ENCODE measurements around the gene ATG12. TPM values are rescaled to one million over a fixed set of nuclear protein-coding genes. Genes with fewer than 3 reads are reported as not detected.

The ATG12 gene
- total RNA-seq, 4 donors from 2014 or later = 22.8 to 52.5 (median 24.7) TPM

DNA sequence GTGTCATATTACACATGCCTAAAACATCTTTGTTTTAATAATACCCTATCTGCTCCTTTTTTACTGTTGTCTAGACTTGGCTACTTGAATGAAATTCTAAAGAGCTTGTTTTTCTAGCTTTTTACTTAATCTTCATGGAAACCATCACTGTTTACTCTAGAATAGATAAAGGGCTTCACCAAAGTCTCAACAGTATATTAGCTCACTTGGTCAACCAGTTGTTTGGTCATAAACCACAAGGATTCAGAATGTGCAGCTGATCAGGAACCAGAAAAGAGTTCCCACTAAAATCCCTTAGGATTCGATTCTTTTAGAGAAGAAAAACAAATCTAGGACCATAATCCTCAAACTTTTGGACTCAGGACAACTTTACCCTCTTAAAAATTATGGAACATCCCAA lies 62.9 kb downstream of the ATG12 start:
- 53% methylated on average over 1 of the region's 1 CpG for WGBS
- no peak overlapping the region for H3K4me3 ChIP-seq
- H3K4me1 ChIP-seq = no peaks in the 10 kb centered on the region
- TF ChIP-seq POLR2AphosphoS5 (IDR thresholded peaks at IDR 0.05) = no peak
- TF ChIP-seq, protein P1, sequence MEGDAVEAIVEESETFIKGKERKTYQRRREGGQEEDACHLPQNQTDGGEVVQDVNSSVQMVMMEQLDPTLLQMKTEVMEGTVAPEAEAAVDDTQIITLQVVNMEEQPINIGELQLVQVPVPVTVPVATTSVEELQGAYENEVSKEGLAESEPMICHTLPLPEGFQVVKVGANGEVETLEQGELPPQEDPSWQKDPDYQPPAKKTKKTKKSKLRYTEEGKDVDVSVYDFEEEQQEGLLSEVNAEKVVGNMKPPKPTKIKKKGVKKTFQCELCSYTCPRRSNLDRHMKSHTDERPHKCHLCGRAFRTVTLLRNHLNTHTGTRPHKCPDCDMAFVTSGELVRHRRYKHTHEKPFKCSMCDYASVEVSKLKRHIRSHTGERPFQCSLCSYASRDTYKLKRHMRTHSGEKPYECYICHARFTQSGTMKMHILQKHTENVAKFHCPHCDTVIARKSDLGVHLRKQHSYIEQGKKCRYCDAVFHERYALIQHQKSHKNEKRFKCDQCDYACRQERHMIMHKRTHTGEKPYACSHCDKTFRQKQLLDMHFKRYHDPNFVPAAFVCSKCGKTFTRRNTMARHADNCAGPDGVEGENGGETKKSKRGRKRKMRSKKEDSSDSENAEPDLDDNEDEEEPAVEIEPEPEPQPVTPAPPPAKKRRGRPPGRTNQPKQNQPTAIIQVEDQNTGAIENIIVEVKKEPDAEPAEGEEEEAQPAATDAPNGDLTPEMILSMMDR (IDR thresholded peaks at IDR 0.05) = no peak
- no peak for TF ChIP-seq EP300 (IDR thresholded peaks at IDR 0.05)
- TF ChIP-seq POLR2A (IDR thresholded peaks at IDR 0.05) = no peak
- H3K9me3 ChIP-seq = no peaks in the 10 kb centered on the region
- DNase-seq (ENCODE audit: low spot score in 2 of 2) = no peak
- no peak overlapping the region for H3K27ac ChIP-seq
- no peaks in the 10 kb centered on the region for H3K36me3 ChIP-seq
- no peaks in the 10 kb centered on the region for H3K27me3 ChIP-seq

Other genes with a start within 250 kb of the ATG12 start
- gene TICAM2, start 239.1 kb downstream of the ATG12 start, total RNA-seq = under 1 TPM in 2 of 4 donors, not detected in 2; 0.25 to 0.48 TPM
- gene TMED7, start 215.5 kb downstream of the ATG12 start, total RNA-seq = 10 to 100 TPM; 57.7 to 83.4 (median 71.7) TPM
- gene CDO1, start 24.9 kb downstream of the ATG12 start, total RNA-seq = 1 to 10 TPM; 2.6 to 6.0 (median 4.4) TPM
- gene AP3S1, start 370 bp upstream of the ATG12 start, total RNA-seq = 100 to 1,000 TPM in 2 of 4 donors, 10 to 100 TPM in 2; 34.9 to 115 (median 70.3) TPM
- gene LVRN, start 120.9 kb upstream of the ATG12 start, total RNA-seq = 1 to 10 TPM in 2 of 4 donors, under 1 TPM in 2; 0.23 to 3.7 (median 0.99) TPM
- not detected for gene ARL14EPL, start 190.9 kb upstream of the ATG12 start, total RNA-seq
- gene COMMD10, start 243.5 kb upstream of the ATG12 start, total RNA-seq = 10 to 100 TPM; 18.4 to 50.6 (median 22.7) TPM